Thyroid gland (tissue), 4 donors: ENCODE measurements around the gene SLC25A2. TPM values are rescaled to one million over a fixed set of nuclear protein-coding genes. Genes with fewer than 3 reads are reported as not detected.
"Not testable (repeated sequence)": the region's sequence is repeated elsewhere in the genome, so short reads cannot be mapped to it uniquely, and the experiment has no call there.

ENCODE experiments used
- DNase-seq, 2 donors: peaks; one replicate each; pipeline ENCODE4 v3.0.0-alpha.2; 2019
- H3K27ac ChIP-seq, 3 donors: fragments of 200-600 bp; sonication (generic); 1 replicate in 2 of 3; 2 replicates in 1 of 3; pipeline ENCODE4 v1.5.1; 2016 to 2019; ENCODE audit warnings: mild to moderate bottlenecking in 1 of 3, moderate library complexity in 1 of 3
- H3K27me3 ChIP-seq: fragments of 200-600 bp; sonication (generic); one replicate; pipeline ENCODE4 v1.5.1; 2019
- H3K36me3 ChIP-seq, 2 donors: fragments of 200-600 bp; sonication (generic); one replicate each; pipeline ENCODE4 v1.5.1; 2016 to 2019
- H3K4me1 ChIP-seq, 2 donors: fragments of 200-600 bp; sonication (generic); one replicate each; pipeline ENCODE4 v1.5.1; 2017 to 2019
- H3K4me3 ChIP-seq, 3 donors: fragments of 200-600 bp; sonication (generic); replicated peaks in 1 of 3; 1 replicate in 2 of 3; 2 replicates in 1 of 3; pipeline ENCODE4 v1.5.1; 2016; ENCODE audit warnings: mild to moderate bottlenecking in 1 of 3
- H3K9me3 ChIP-seq: fragments of 200-600 bp; sonication (generic); one replicate; pipeline ENCODE4 v1.5.1; 2017
- CTCF ChIP-seq, 6 experiments: fragments of 200-600 bp in 3 of 6; fragments of 450-650 bp in 3 of 6; sonication (generic) in 3 of 6; IDR thresholded peaks; one replicate each; pipeline ENCODE4 v1.5.1; 2016 to 2019; ENCODE audit warnings: antibody characterized with exemption in 6 of 6, mild to moderate bottlenecking in 2 of 6, inconsistent platforms in 1 of 6, moderate library complexity in 1 of 6
- POLR2A ChIP-seq, 2 donors: fragments of 450-650 bp; IDR thresholded peaks; one replicate each; pipeline ENCODE4 v1.6.1; 2017; ENCODE audit warnings: antibody characterized with exemption in 2 of 2, mild to moderate bottlenecking in 2 of 2, moderate library complexity in 1 of 2
- WGBS, 2 donors: methylation state at CpG; one replicate each; pipeline ENCODE4 v1.1.5; 2017; 5-methylcytosine and 5-hydroxymethylcytosine counted together
- intact Hi-C: fragments of 100-400 bp; cut with DNase I; formaldehyde crosslinking; loops from one replicate; pipeline ENCODE4 v1.15.1; 2023
- total RNA-seq, 4 donors: library from RNA; depleted of rRNA; stranded (reverse); fragments of >200 nt; gene quantifications; one replicate each; pipeline ENCODE4 v1.2.3, GENCODE V29; 2016

Gene SLC25A2
- total RNA-seq, 4 donors from 2014 or later = 1.6 to 4.5 TPM; not detected in 2

GRCh38 chr5:141343953-141344463 lies 40.2 kb upstream of the SLC25A2 start:
- no peaks in the 10 kb centered on the region for H3K9me3 ChIP-seq
- H3K36me3 ChIP-seq = no peaks in the 10 kb centered on the region
- no peak overlapping the region for H3K27ac ChIP-seq
- H3K4me3 ChIP-seq = no peak overlapping the region
- DNase-seq = no peak
- H3K4me1 ChIP-seq = no peaks in the 10 kb centered on the region
- intact Hi-C loops = no loop called here
- WGBS, 2 donors = 18 to 29% methylated on average over 31 of the region's 31 CpGs
- TF ChIP-seq CTCF (IDR thresholded peaks at IDR 0.05) = no peak
- H3K27me3 ChIP-seq = no peaks in the 10 kb centered on the region

- H3K27me3 ChIP-seq = no peaks in the 10 kb centered on the region
- TF ChIP-seq POLR2A (IDR thresholded peaks at IDR 0.05) = no peak
- TF ChIP-seq CTCF (IDR thresholded peaks at IDR 0.05) = peak in 1 of 6 experiments; percentile 14
- H3K36me3 ChIP-seq = no peaks in the 10 kb centered on the region
- H3K4me3 ChIP-seq = no peak within 1 kb of the TSS
- 22 to 29% methylated on average over 9 of the region's 9 CpGs for WGBS, 2 donors
- H3K4me1 ChIP-seq = no peaks in the 10 kb centered on the region
- DNase-seq = no peak
- no peaks in the 10 kb centered on the region for H3K9me3 ChIP-seq
- intact Hi-C loops = no loop called here
- H3K27ac ChIP-seq = no peak within 1 kb of the TSS
Measured at GRCh38 chr5:141343242-141343952, 39.5 kb upstream of the SLC25A2 start, which contains the start of gene PCDHGA3. Gene PCDHGA3 (plus strand): TSS chr5:141343829. CDS start chr5:141344034, 205 bp downstream.

GRCh38 chr5:141342773-141343172 lies 38.9 kb upstream of the SLC25A2 start:
- no peak overlapping the region for H3K4me3 ChIP-seq
- intact Hi-C loops = no loop called here
- no peaks in the 10 kb centered on the region for H3K9me3 ChIP-seq
- no peak for TF ChIP-seq POLR2A (IDR thresholded peaks at IDR 0.05)
- no peak for TF ChIP-seq CTCF (IDR thresholded peaks at IDR 0.05)
- no peaks in the 10 kb centered on the region for H3K36me3 ChIP-seq
- no peaks in the 10 kb centered on the region for H3K4me1 ChIP-seq
- H3K27me3 ChIP-seq = no peaks in the 10 kb centered on the region
- 12 to 33% methylated on average over 1 of the region's 1 CpG for WGBS, 2 donors
- no peak overlapping the region for H3K27ac ChIP-seq
- no peak for DNase-seq

GRCh38 chr5:141340781-141341354 lies 37.0 kb upstream of the SLC25A2 start:
- H3K27ac ChIP-seq, H3K36me3 ChIP-seq, DNase-seq, H3K4me3 ChIP-seq, H3K4me1 ChIP-seq, H3K9me3 ChIP-seq, H3K27me3 ChIP-seq, intact Hi-C loops: not testable (repeated sequence)
- WGBS, 2 donors = 38 to 71% methylated on average over 6 to 22 of the region's 45 CpGs

- H3K36me3 ChIP-seq = no peaks in the 10 kb centered on the region
- H3K4me1 ChIP-seq = no peaks in the 10 kb centered on the region
- intact Hi-C loops = no loop called here
- WGBS, 2 donors = 8 to 15% methylated on average over 10 to 24 of the region's 27 CpGs
- H3K27ac ChIP-seq = no peak within 1 kb of the TSS
- peak in 1 of 2 donors; percentile 21 for DNase-seq
- TF ChIP-seq CTCF (IDR thresholded peaks at IDR 0.05) (peak in 4 of 6 experiments; percentile 26 to 42 (median 40)), POLR2A (IDR thresholded peaks at IDR 0.05) (no peak)
- no peaks in the 10 kb centered on the region for H3K27me3 ChIP-seq
- no peaks in the 10 kb centered on the region for H3K9me3 ChIP-seq
- H3K4me3 ChIP-seq = peak within 1 kb of the TSS in 1 of 3 donors; percentile 16
Measured at GRCh38 chr5:141338538-141339306, 34.9 kb upstream of the SLC25A2 start, which contains the start of gene PCDHGA2. Gene PCDHGA2 (plus strand): TSS chr5:141338760.

- H3K4me1 ChIP-seq, H3K36me3 ChIP-seq, H3K9me3 ChIP-seq, DNase-seq, H3K27me3 ChIP-seq, H3K4me3 ChIP-seq, H3K27ac ChIP-seq, intact Hi-C loops: not testable (repeated sequence)
- 29 to 45% methylated on average over 13 to 28 of the region's 39 CpGs for WGBS, 2 donors
Measured at GRCh38 chr5:141332571-141332970, 28.7 kb upstream of the SLC25A2 start.
